NB4 (cell line): ENCODE measurements around the gene UNC79.

Source experiments
- DNase-seq: peaks from one replicate; pipeline ENCODE4 v3.0.0; 2010; ENCODE audit warnings: low read depth
- H3K4me3 ChIP-seq: one replicate; pipeline ENCODE4 v1.5.1; 2011; ENCODE audit warnings: mild to moderate bottlenecking, low read depth, low read length, moderate library complexity
- CTCF ChIP-seq: IDR thresholded peaks from one replicate; pipeline ENCODE4 v1.5.1; 2012; ENCODE audit warnings: low read depth, low read length
- MAX ChIP-seq: IDR thresholded peaks from 2 replicates; pipeline ENCODE4 v1.6.1; 2011; ENCODE audit warnings: low read depth, low read length
- MYC ChIP-seq: IDR thresholded peaks from 2 replicates; pipeline ENCODE4 v1.6.1; 2011; ENCODE audit warnings: low read depth, low read length
- POLR2A ChIP-seq: IDR thresholded peaks from 2 replicates; pipeline ENCODE4 v1.6.1; 2011; ENCODE audit warnings: mild to moderate bottlenecking; ENCODE audit not compliant: insufficient read length; ENCODE audit errors: extremely low read depth

Gene UNC79

GRCh38 chr14:93566065-93566693, 135.4 kb downstream of the UNC79 start:
- no peak for DNase-seq
- TF ChIP-seq MAX, result no peak
- H3K4me3 ChIP-seq, result no peak overlapping the region

GRCh38 chr14:93571275-93571674, 140.5 kb downstream of the UNC79 start:
- TF ChIP-seq POLR2A, result no peak
- TF ChIP-seq MAX, result no peak
- TF ChIP-seq CTCF, result no peak
- DNase-seq, result no peak
- no peak overlapping the region for H3K4me3 ChIP-seq

GRCh38 chr14:93579178-93579577, 148.4 kb downstream of the UNC79 start:
- H3K4me3 ChIP-seq, result no peak overlapping the region
- TF ChIP-seq MYC, result no peak
- no peak for TF ChIP-seq CTCF
- TF ChIP-seq MAX, result no peak
- no peak for TF ChIP-seq POLR2A
- no peak for DNase-seq

DNA sequence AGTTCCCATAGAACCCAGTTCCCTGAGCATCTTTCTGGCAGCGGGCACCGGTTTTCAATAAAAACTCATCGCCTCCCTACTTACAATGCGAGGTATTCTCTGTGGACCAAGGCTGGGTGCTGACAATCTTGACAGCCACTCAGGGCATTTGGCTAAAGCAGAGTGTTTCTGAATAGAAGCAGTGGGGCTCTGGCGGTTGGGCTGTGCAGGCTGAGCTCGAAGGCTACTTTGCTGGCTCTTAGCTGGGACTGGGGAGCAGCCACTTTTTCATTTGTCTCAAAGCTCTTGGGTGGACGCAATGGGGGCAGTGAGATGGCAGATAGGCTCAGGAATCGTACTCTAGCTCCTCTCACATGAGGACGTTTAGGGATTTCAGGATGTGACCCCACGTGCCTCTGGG, 151.8 kb downstream of the UNC79 start:
- TF ChIP-seq POLR2A, result no peak
- TF ChIP-seq MAX, result no peak
- no peak for TF ChIP-seq CTCF
- TF ChIP-seq MYC, result no peak
- no peak overlapping the region for H3K4me3 ChIP-seq
- no peak for DNase-seq

- no peak for TF ChIP-seq MAX
- TF ChIP-seq POLR2A, result no peak
- no peak for TF ChIP-seq CTCF
- TF ChIP-seq MYC, result no peak
- no peak for DNase-seq
- no peak overlapping the region for H3K4me3 ChIP-seq
These were observed 156.6 kb downstream of the UNC79 start for GRCh38 chr14:93587330-93587729.

DNA sequence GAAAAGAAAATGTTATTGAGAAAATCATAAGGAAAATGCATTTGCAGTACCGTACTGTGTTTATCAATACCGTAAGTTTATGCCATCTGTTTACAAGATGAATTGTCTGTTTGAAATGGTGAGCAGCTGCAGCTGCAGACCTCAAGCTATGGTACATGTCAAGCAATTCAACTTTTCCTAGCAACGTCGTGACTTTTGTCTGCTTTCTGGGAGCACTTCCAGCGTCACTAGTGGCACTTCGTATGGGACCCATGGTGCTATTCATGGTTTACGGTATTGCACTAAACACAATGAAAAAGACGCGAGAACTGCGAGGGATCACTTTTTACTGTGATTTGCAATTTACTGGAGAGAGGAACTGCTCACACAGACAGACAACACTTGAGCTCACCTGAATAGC, 160.8 kb downstream of the UNC79 start:
- no peak for DNase-seq
- no peak for TF ChIP-seq POLR2A
- no peak for TF ChIP-seq MAX
- no peak for TF ChIP-seq CTCF
- TF ChIP-seq MYC, result no peak
- H3K4me3 ChIP-seq, result no peak overlapping the region
